Glutamatergic neuron (in vitro differentiated cells): ENCODE data around the gene PIK3R1. TPM values are rescaled to one million over a fixed set of nuclear protein-coding genes. Genes with fewer than 3 reads are reported as not detected.

Source experiments
- DNase-seq: peaks from one replicate; pipeline ENCODE4 v3.0.0; 2022
- H3K27ac Mint-ChIP-seq: one replicate; pipeline ENCODE4 v1.8.0; 2020; ENCODE audit warnings: mild to moderate bottlenecking, mixed read lengths, inconsistent platforms; ENCODE audit not compliant: unreplicated experiment
- H3K27me3 Mint-ChIP-seq: one replicate; pipeline ENCODE4 v1.8.0; 2020; ENCODE audit warnings: mild to moderate bottlenecking, moderate library complexity, mixed read lengths, inconsistent platforms; ENCODE audit not compliant: unreplicated experiment
- H3K36me3 Mint-ChIP-seq: one replicate; pipeline ENCODE4 v1.8.0; 2020; ENCODE audit warnings: mild to moderate bottlenecking, mixed read lengths, inconsistent platforms; ENCODE audit not compliant: unreplicated experiment
- H3K4me1 Mint-ChIP-seq: one replicate; pipeline ENCODE4 v1.8.0; 2020; ENCODE audit warnings: mild to moderate bottlenecking, low read depth, mixed read lengths, inconsistent platforms; ENCODE audit not compliant: unreplicated experiment
- H3K4me3 Mint-ChIP-seq: one replicate; pipeline ENCODE4 v1.8.0; 2020; ENCODE audit warnings: mild to moderate bottlenecking, mixed read lengths, inconsistent platforms; ENCODE audit not compliant: unreplicated experiment
- H3K9me3 Mint-ChIP-seq: one replicate; pipeline ENCODE4 v1.8.0; 2020; ENCODE audit warnings: mild to moderate bottlenecking, moderate library complexity, mixed read lengths, inconsistent platforms; ENCODE audit not compliant: unreplicated experiment
- total RNA-seq: library from RNA; stranded (reverse); fragmentation: NEBNext Ultra II Directional; extraction: Animal tissue kit (Norgen Biotek cat#: 25700); gene quantifications from one replicate; pipeline ENCODE4 v1.2.1, GENCODE V29; 2021; ENCODE audit not compliant: unreplicated experiment
- TF ChIP-seq, protein P1 (sequence below): fragments of 200-600 bp; sonication (generic); IDR thresholded peaks from one replicate; pipeline ENCODE4 v1.5.0; 2021; ENCODE audit not compliant: partially characterized antibody, unreplicated experiment

Gene PIK3R1
- total RNA-seq, 1 donor from 2014 or later, result 49.4 TPM

DNA sequence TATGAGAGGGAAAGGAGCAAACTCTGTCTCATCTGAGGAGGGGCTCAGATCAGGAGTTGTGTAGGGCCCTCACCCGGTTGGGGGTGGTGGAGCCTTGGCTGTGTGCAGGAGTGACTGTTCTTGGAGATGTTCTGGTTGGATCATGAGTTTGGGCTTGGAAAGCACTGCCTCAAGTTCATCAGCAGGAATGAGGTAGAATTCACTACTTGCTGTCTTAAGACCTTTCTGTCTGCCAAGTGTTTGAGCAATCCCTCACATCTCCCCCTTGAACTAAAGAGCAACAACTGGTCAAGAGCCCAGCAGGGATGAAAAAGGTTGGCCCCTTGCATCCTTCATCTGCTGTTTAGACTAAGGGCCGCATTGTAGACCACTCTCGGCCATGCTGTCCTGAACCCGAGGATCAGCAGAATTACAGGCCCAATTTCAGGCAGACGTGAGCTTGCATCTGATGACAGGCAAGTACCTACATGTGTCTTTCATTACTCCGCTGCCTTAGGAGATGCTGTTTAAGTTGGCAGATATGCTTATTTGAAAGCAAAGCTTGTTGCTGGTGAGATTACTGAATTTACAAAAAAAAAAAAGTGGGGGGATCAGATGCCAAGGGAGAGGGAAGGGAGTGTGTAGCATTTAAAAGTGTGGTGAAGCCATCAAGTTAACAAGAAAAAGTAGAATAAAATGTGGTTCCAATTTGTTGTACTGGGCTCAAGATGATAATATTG lies 36.4 kb downstream of the PIK3R1 start:
- DNase-seq, result no peak
- TF ChIP-seq, protein P1, sequence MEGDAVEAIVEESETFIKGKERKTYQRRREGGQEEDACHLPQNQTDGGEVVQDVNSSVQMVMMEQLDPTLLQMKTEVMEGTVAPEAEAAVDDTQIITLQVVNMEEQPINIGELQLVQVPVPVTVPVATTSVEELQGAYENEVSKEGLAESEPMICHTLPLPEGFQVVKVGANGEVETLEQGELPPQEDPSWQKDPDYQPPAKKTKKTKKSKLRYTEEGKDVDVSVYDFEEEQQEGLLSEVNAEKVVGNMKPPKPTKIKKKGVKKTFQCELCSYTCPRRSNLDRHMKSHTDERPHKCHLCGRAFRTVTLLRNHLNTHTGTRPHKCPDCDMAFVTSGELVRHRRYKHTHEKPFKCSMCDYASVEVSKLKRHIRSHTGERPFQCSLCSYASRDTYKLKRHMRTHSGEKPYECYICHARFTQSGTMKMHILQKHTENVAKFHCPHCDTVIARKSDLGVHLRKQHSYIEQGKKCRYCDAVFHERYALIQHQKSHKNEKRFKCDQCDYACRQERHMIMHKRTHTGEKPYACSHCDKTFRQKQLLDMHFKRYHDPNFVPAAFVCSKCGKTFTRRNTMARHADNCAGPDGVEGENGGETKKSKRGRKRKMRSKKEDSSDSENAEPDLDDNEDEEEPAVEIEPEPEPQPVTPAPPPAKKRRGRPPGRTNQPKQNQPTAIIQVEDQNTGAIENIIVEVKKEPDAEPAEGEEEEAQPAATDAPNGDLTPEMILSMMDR, result no peak
- no peaks in the 10 kb centered on the region for H3K36me3 Mint-ChIP-seq
- peak overlapping the region; percentile 30 for H3K27ac Mint-ChIP-seq
- H3K27me3 Mint-ChIP-seq, result no peaks in the 10 kb centered on the region
- H3K4me1 Mint-ChIP-seq, result peaks cover 51% of the 10 kb centered on the region
- peaks cover 4% of the 10 kb centered on the region for H3K9me3 Mint-ChIP-seq
- H3K4me3 Mint-ChIP-seq, result no peak overlapping the region

DNA sequence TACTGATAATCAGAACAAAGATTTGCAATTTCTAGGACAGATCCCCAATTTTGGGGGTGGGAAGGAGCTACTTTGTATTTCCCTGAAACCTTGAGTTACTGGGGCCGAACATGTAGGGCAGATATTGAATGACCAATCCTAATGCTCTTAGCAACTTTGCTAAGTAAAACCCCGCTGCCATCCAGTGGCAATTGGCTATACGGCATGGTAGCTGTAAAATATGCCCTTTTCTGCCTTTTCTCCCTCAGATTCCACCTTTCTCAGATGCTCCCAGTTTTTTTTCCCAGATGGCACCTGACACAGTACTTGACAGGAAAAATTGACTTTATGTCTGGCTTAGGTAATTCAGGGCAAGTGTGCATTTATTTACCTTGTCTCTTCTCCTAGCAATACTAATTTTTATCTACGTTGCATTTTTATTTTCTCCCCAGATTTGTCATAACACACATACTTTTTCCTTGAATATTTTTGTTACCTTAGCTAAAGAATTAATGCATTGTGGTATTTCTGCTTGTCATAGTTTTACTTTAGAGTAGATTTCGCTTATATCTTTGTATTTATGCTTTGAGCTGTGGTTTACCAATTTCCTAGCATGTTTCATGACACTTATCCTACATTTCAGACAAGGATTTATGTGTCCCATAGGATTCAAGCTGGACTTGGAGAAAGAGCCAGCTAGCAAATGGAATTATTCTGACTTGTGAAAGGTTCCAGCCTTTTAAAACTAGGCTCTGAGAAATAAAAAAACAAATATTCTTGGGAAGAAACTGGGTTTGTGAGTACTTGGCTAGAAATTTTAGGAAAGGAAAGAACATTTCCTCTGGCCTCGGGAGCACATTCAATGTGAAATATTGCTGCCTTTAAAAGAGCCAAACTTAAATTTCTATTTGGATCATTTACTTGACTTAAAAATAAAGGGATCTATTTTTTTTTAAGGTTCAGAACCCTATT lies 37.4 kb downstream of the PIK3R1 start:
- H3K36me3 Mint-ChIP-seq, result no peaks in the 10 kb centered on the region
- H3K9me3 Mint-ChIP-seq, result peaks cover 6% of the 10 kb centered on the region
- TF ChIP-seq, protein P1, result peak; percentile 59
- peak overlapping the region; percentile 25 for H3K27ac Mint-ChIP-seq
- DNase-seq, result peak; percentile 67
- H3K4me3 Mint-ChIP-seq, result peak overlapping the region; percentile 1
- peaks cover 59% of the 10 kb centered on the region for H3K4me1 Mint-ChIP-seq
- H3K27me3 Mint-ChIP-seq, result no peaks in the 10 kb centered on the region

DNA sequence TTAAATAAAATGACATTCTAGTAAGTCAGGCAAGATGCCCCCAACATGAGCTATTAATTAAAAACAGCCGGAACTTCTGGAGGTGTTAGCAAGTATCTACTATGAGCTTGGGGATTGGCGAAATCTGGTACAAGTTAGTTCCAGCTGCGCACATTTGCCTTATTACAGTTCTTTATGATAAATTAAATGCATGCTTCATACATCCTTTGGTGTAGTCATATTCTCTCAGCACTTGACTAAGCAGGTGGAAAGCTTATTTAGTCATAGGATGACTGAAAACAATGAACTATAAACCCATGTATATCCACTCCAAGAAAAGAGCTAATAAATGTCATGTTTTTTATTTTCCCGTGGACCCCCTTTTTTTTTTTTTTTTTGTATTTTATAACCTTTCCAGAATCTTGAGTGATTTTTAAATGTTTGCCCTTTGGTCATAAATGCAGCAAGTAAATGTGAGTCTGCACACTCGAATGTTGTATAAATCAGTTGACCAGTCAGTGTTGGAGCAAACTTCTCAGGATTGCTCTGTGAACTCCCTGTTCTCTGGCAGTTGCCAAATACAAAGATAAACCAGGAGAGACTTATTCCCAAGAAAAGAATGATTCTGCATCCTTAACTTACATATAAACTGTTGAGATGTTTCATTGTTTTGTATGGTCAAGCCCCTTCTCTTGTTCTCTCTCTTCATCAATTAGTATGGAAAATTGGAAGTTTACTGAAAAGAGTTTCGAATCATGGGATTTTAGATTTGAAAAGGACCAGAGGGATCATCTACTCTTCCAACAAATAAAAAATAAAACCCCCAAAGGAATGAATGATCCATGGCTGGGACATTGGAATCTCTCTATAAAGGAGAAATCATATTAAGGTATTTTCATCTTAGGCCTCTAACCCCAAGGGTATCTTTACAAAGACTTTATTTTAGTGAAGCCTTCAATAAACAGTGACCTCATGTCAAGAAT lies 38.3 kb downstream of the PIK3R1 start:
- TF ChIP-seq, protein P1, result no peak
- Mint-ChIP-seq H3K27ac (no peak overlapping the region), H3K36me3 (no peaks in the 10 kb centered on the region), H3K4me3 (no peak overlapping the region), H3K4me1 (peaks cover 67% of the 10 kb centered on the region), H3K9me3 (peaks cover 6% of the 10 kb centered on the region), H3K27me3 (no peaks in the 10 kb centered on the region)
- DNase-seq, result no peak

DNA sequence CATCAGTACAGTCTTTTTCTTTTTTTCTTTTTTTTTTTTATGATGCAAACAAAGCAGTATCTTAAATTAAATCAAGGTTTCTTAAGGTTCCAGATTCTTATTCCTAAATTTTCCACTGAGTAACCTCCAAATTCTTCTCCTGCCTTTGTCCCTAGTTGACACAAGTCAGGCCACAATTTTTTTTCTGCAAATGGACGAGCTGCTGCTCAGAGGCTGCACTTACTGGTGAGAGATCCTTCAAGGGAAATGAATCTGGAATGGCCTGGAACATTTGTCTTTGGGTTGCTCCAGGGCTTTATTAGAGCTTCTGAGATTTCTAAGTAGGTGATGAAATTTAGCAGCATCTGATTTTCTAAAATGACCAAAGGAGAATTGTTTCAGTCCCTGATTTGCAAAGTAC lies 39.3 kb downstream of the PIK3R1 start:
- no peak overlapping the region for H3K4me3 Mint-ChIP-seq
- TF ChIP-seq, protein P1, result no peak
- H3K27me3 Mint-ChIP-seq, result no peaks in the 10 kb centered on the region
- peaks cover 6% of the 10 kb centered on the region for H3K9me3 Mint-ChIP-seq
- no peak overlapping the region for H3K27ac Mint-ChIP-seq
- H3K4me1 Mint-ChIP-seq, result peaks cover 68% of the 10 kb centered on the region
- no peaks in the 10 kb centered on the region for H3K36me3 Mint-ChIP-seq
- no peak for DNase-seq
